ENCODE data around the gene CYP17A1.

CYP17A1 gene

GRCh38 chr10:102832987-102833386 lies 4.2 kb downstream of the CYP17A1 start:
- no peak for DNase-seq (ENCODE audit: low spot score)
- in situ Hi-C loops (cut with MboI; ENCODE audit: low sequenced_read_pairs, unreplicated experiment): no loop called here
- no peak for TF ChIP-seq CTCF (IDR thresholded peaks at IDR 0.05; ENCODE audit: borderline replicate concordance, control extremely low read depth, extremely low read depth, insufficient read depth, missing control alignments)

- no peak for TF ChIP-seq CTCF (IDR thresholded peaks at IDR 0.05; ENCODE audit: borderline replicate concordance, control extremely low read depth, extremely low read depth, insufficient read depth, missing control alignments)
- in situ Hi-C loops (cut with MboI; ENCODE audit: low sequenced_read_pairs, unreplicated experiment): no loop called here
These were observed 5.0 kb downstream of the CYP17A1 start for GRCh38 chr10:102832248-102832647.

GRCh38 chr10:102831322-102832071 lies 5.7 kb downstream of the CYP17A1 start:
- no peak for DNase-seq (ENCODE audit: low spot score)
- in situ Hi-C loops (cut with MboI; ENCODE audit: low sequenced_read_pairs, unreplicated experiment): no loop called here
- TF ChIP-seq CTCF (IDR thresholded peaks at IDR 0.05; ENCODE audit: borderline replicate concordance, control extremely low read depth, extremely low read depth, insufficient read depth, missing control alignments): no peak

More at GRCh38 chr10:102832248-102832647, 5.0 kb downstream of the CYP17A1 start:
- DNase-seq (ENCODE audit: low spot score): no peak

- no peak for DNase-seq (ENCODE audit: low spot score)
- TF ChIP-seq CTCF (IDR thresholded peaks at IDR 0.05; ENCODE audit: borderline replicate concordance, control extremely low read depth, extremely low read depth, insufficient read depth, missing control alignments): no peak
- in situ Hi-C loops (cut with MboI; ENCODE audit: low sequenced_read_pairs, unreplicated experiment): no loop called here
These were observed 9.6 kb downstream of the CYP17A1 start for GRCh38 chr10:102827597-102827975.

- in situ Hi-C loops (cut with MboI; ENCODE audit: low sequenced_read_pairs, unreplicated experiment): no loop called here
- DNase-seq (ENCODE audit: low spot score): no peak
- no peak for TF ChIP-seq CTCF (IDR thresholded peaks at IDR 0.05; ENCODE audit: borderline replicate concordance, control extremely low read depth, extremely low read depth, insufficient read depth, missing control alignments)
These were observed 10.9 kb downstream of the CYP17A1 start for GRCh38 chr10:102826148-102826796.

- no peak for DNase-seq (ENCODE audit: low spot score)
- in situ Hi-C loops (cut with MboI; ENCODE audit: low sequenced_read_pairs, unreplicated experiment): no loop called here
- no peak for TF ChIP-seq CTCF (IDR thresholded peaks at IDR 0.05; ENCODE audit: borderline replicate concordance, control extremely low read depth, extremely low read depth, insufficient read depth, missing control alignments)
These were observed 12.5 kb downstream of the CYP17A1 start for GRCh38 chr10:102824664-102825063.

Measured in GM13976 (cell line).